ENCODE results near the gene MED12L.

DNA sequence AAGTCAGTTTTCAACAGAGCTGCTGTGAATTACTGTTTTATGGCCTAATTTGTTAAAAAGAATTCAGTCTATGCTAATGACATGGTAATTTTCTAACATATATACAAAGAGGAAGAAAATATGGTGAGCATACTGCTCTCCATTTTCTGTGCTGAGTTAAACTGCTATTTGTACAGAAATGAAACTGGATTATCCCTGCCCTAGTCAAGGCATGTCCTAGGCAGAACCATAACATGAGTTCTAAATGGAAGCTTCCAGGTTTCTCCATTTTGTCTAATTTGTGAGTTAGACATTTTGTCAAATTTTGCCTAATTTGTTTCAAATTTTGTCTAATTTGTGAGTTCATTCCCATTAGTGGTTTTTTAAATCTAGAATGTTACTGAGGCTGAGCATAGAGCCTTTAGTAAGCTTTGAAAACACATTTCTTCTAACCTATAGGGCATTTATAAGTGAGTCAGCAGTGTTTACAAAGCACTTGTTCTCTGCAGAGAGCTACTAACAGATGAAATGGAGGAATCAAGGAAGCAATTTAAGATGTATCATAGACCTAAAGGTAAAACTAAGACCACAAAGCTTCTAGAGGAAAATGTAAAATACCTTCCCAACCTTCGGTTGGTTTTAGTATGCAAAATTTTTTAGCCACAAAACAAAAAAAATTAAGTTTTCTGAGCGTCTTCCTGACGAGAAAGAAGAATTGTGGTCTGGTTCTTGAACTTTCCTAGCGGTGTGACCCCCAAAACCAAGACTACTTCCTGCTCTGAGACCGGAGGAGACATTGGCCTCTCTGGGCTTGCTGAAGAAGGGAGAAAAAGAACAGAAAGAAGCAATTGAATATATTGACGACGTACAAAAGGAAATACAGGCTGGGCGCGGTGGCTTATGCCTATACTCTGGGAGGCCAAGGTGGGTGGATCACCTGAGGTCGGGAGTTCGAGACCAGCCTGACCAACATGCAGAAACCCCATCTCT is 183.1 kb downstream of the MED12L start:
- TF ChIP-seq GATA3 (IDR thresholded peaks at IDR 0.05; ENCODE audit: low read depth, low read length) (no peak), GATA2 (IDR thresholded peaks at IDR 0.05; ENCODE audit: low read depth, low read length) (no peak)
